Effector CD4-positive, alpha-beta T cell (primary cell): ENCODE measurements around the gene ARPP21.

Source experiments
- DNase-seq: peaks from one replicate; pipeline ENCODE4 v3.0.0-alpha.2; 2020

ARPP21 gene

GRCh38 chr3:35677797-35678196, 38.5 kb downstream of the ARPP21 start:
- DNase-seq = no peak

GRCh38 chr3:35678643-35679161, 39.4 kb downstream of the ARPP21 start:
- DNase-seq = no peak

GRCh38 chr3:35679409-35680080, 40.2 kb downstream of the ARPP21 start:
- no peak for DNase-seq

GRCh38 chr3:35680866-35681650, 41.7 kb downstream of the ARPP21 start:
- no peak for DNase-seq

GRCh38 chr3:35685153-35685552, 45.8 kb downstream of the ARPP21 start:
- DNase-seq = no peak

- DNase-seq = no peak
These were observed 49.5 kb downstream of the ARPP21 start for GRCh38 chr3:35688826-35689225.

- DNase-seq = no peak
These were observed 50.9 kb downstream of the ARPP21 start for GRCh38 chr3:35690271-35690670.

GRCh38 chr3:35705904-35706303, 66.6 kb downstream of the ARPP21 start:
- DNase-seq = no peak

GRCh38 chr3:35707904-35708303, 68.6 kb downstream of the ARPP21 start:
- DNase-seq = no peak

GRCh38 chr3:35708394-35709271, 69.3 kb downstream of the ARPP21 start:
- no peak for DNase-seq

GRCh38 chr3:35709691-35710090, 70.4 kb downstream of the ARPP21 start:
- no peak for DNase-seq

GRCh38 chr3:35710554-35710953, 71.2 kb downstream of the ARPP21 start:
- DNase-seq = no peak

- DNase-seq = no peak
These were observed 79.6 kb downstream of the ARPP21 start for GRCh38 chr3:35718921-35719320.

- DNase-seq = no peak
These were observed 82.3 kb downstream of the ARPP21 start for GRCh38 chr3:35721628-35722027.

GRCh38 chr3:35722902-35723301, 83.6 kb downstream of the ARPP21 start:
- DNase-seq = no peak

GRCh38 chr3:35723480-35724097, 84.3 kb downstream of the ARPP21 start:
- no peak for DNase-seq

- DNase-seq = no peak
These were observed 84.8 kb downstream of the ARPP21 start for GRCh38 chr3:35724106-35724505.

- DNase-seq = no peak
These were observed 87.9 kb downstream of the ARPP21 start for GRCh38 chr3:35727179-35727578.

- no peak for DNase-seq
These were observed 94.0 kb downstream of the ARPP21 start for GRCh38 chr3:35733341-35733740.

- DNase-seq = no peak
These were observed 94.5 kb downstream of the ARPP21 start for GRCh38 chr3:35733864-35734263.

- DNase-seq = no peak
These were observed 97.8 kb downstream of the ARPP21 start for GRCh38 chr3:35737080-35737479.

GRCh38 chr3:35737527-35737926, 98.2 kb downstream of the ARPP21 start:
- DNase-seq = no peak
